Measurements from ENCODE around the gene CCL14. TPM values are rescaled to one million over a fixed set of nuclear protein-coding genes. Genes with fewer than 3 reads are reported as not detected.
"Not testable (repeated sequence)": the region's sequence is repeated elsewhere in the genome, so short reads cannot be mapped to it uniquely, and the experiment has no call there.

The CCL14 gene
- total RNA-seq, 4 donors from 2014 or later: 14.4 to 62.6 (median 25.8) TPM

DNA sequence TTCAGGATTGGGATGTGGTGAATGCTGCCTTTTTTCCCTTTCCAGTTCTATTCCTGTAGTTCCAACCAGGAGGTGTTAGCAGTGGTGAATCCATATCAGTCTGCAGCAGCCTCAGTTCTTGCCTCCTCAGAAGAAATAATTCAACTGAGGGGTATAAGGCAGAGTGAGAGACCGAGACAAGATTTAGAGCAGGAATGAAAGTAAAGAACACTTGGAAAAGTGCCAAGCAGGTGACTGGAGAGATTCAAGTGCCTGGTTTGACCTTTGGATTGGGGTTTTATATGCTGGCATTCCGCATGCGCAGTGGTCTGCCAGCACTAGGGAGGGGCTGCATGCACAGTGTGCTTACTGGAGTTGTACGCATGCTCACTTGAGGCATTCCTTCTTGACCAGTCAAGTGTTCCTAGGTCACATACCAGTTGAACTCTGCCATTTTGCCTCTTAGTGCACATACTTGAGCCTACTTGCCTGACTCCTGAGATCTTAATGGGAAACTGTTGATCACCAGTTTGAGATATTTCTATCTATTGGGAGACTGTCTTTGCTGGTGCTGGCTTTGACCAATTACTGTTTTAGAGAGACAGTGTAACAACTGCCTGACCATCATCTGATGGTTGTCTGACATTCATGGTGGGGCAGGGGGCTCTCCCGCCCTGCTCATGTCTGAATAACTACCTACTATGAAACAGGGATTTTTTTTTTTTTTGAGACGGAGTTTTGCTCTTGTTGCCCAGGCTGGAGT is 15.5 kb upstream of the CCL14 start:
- Histone ChIP-seq H3K36me3 (no peaks in the 10 kb centered on the region), H3K27me3 (no peaks in the 10 kb centered on the region), H3K4me3 (no peak overlapping the region), H3K9me3 (no peaks in the 10 kb centered on the region), H3K4me1 (no peaks in the 10 kb centered on the region), H3K27ac (no peak overlapping the region)
- WGBS, 2 donors: 46 to 68% methylated on average over 6 of the region's 6 CpGs
- no peak for DNase-seq (ENCODE audit: low spot score in 2 of 2)
- TF ChIP-seq POLR2A (IDR thresholded peaks at IDR 0.05): no peak
- TF ChIP-seq, protein P1, sequence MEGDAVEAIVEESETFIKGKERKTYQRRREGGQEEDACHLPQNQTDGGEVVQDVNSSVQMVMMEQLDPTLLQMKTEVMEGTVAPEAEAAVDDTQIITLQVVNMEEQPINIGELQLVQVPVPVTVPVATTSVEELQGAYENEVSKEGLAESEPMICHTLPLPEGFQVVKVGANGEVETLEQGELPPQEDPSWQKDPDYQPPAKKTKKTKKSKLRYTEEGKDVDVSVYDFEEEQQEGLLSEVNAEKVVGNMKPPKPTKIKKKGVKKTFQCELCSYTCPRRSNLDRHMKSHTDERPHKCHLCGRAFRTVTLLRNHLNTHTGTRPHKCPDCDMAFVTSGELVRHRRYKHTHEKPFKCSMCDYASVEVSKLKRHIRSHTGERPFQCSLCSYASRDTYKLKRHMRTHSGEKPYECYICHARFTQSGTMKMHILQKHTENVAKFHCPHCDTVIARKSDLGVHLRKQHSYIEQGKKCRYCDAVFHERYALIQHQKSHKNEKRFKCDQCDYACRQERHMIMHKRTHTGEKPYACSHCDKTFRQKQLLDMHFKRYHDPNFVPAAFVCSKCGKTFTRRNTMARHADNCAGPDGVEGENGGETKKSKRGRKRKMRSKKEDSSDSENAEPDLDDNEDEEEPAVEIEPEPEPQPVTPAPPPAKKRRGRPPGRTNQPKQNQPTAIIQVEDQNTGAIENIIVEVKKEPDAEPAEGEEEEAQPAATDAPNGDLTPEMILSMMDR (IDR thresholded peaks at IDR 0.05): no peak
- TF ChIP-seq EP300 (IDR thresholded peaks at IDR 0.05): no peak

DNA sequence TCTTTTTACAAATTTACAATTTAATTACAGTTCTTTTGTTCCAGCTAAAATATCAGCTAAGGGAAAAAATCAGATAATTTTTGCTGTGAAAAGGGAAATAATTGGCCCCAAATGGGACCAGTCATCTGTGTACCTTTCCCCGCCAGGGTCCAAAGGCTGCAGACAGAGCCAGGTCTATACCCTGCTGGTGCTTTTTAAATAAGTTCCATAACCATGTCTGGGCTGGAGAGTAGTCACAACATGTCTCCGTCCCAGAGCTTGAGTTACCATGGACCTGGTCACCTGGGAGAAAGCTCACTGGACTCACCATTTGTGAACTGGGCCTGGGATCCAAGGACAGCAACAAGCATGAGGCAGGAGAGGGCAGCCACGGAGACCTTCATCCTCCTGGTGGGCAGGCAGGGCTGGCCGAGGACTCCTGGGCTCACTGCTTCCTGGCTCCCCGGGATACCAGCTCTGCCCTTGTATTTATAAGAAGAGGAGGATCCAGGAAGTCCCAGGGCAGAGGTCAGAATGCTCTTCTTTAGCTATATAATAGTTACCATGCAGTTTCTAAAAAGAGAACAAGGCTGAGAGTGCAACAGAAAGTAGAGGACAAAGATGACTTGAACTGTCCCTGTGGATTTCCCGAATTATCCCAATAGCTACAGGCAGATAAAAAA is 14.7 kb upstream of the CCL14 start, which contains the start of gene CCL15:
Gene CCL15, minus strand, starts transcription at position 444 of the 662 bp plus-strand sequence. Its CDS starts 61 bp downstream, at position 383.
- Histone ChIP-seq H3K27me3 (no peaks in the 10 kb centered on the region), H3K36me3 (no peaks in the 10 kb centered on the region), H3K27ac (peak within 1 kb of the TSS in 1 of 4 donors; percentile 26), H3K4me3 (no peak within 1 kb of the TSS), H3K4me1 (no peaks in the 10 kb centered on the region), H3K9me3 (no peaks in the 10 kb centered on the region)
- WGBS, 2 donors: 54 to 55% methylated on average over 6 of the region's 6 CpGs
- DNase-seq (ENCODE audit: low spot score in 2 of 2): no peak
- TF ChIP-seq, protein P1 (IDR thresholded peaks at IDR 0.05): no peak
- TF ChIP-seq POLR2A (IDR thresholded peaks at IDR 0.05) (no peak), EP300 (IDR thresholded peaks at IDR 0.05) (no peak)

DNA sequence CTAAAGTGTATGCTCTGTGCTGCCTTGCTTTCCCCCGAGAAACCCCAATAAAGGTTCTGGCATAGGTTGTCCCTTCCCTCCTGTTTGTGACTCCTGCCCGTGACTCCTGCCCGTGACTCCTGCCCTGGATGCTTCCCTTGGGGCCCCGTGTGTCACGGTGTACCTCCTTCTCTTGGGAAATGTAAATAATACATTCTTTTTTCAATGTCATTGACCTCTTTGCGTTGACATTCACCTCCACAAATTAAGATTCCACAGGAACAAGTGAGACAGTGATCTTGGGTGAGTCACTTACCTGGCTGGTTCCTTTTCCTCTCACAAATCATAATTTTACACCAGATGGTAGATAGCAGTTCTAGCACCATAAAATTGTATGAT is 14.2 kb upstream of the CCL14 start:
- TF ChIP-seq EP300 (IDR thresholded peaks at IDR 0.05) (no peak), POLR2A (IDR thresholded peaks at IDR 0.05) (no peak)
- TF ChIP-seq, protein P1 (IDR thresholded peaks at IDR 0.05): no peak
- Histone ChIP-seq H3K27me3 (no peaks in the 10 kb centered on the region), H3K27ac (peak overlapping the region in 1 of 4 donors; percentile 26), H3K9me3 (no peaks in the 10 kb centered on the region), H3K4me1 (no peaks in the 10 kb centered on the region), H3K36me3 (no peaks in the 10 kb centered on the region), H3K4me3 (no peak overlapping the region)
- 69 to 71% methylated on average over 6 of the region's 6 CpGs for whole genome bisulfite sequencing, 2 donors
- DNase-seq (ENCODE audit: low spot score in 2 of 2): no peak

DNA sequence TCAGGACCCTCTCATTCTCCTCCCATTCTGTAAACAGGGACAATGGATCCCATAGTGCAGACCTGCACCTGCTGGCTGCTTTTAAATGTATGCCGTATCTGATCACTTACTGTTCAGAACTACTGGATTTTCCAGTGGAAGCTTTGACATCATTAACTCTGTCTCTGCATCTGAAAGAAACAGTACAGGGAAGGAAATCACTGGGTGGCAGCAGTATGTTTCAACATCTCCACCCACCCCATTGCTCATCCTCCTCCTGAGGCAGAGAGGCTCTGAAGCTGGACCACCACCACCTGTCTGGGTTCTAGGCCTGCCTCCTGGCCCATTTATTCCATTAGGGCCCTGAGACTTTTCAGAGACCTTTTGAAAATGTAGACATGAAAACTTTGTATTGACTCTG is 12.2 kb upstream of the CCL14 start:
- Histone ChIP-seq H3K9me3 (peaks cover 0 to 5% (median 0%) of the 10 kb centered on the region in 4 donors), H3K27ac (no peak overlapping the region), H3K4me3 (no peak overlapping the region), H3K27me3 (no peaks in the 10 kb centered on the region), H3K4me1 (no peaks in the 10 kb centered on the region), H3K36me3 (no peaks in the 10 kb centered on the region)
- 78 to 83% methylated on average over 1 of the region's 1 CpG for WGBS, 2 donors
- DNase-seq (ENCODE audit: low spot score in 2 of 2): no peak
- TF ChIP-seq POLR2A (IDR thresholded peaks at IDR 0.05) (no peak), EP300 (IDR thresholded peaks at IDR 0.05) (no peak)
- TF ChIP-seq, protein P1 (IDR thresholded peaks at IDR 0.05): no peak

DNA sequence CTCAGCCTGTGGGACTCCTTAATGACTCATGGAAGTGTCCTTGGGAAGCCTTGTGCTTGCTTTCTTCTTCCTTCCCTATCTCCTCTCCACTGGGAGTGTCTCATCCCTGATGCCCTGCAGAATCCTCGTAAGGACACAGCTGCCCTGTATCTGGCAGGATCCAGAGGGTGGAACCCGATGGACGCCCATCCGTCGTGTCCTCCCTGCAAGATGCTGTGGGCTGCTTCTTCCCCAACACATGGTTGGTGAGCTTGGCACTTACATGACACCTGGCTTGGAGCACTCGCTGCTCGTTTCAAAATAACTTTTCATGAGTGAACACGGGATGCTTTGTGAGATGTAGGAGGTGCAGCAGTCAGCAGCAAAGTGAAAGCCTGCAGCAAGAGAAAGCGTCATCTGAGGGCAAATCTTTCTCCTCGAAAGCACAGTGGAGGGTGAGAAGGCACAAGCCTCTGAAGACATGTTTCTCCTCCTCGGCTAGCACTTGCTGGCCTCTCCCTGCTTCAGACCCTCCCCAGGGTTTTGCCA is 11.6 kb upstream of the CCL14 start:
- peaks cover 0 to 5% (median 0%) of the 10 kb centered on the region in 4 donors for H3K9me3 ChIP-seq
- H3K27ac ChIP-seq: no peak overlapping the region
- no peak overlapping the region for H3K4me3 ChIP-seq
- H3K27me3 ChIP-seq: no peaks in the 10 kb centered on the region
- 79 to 82% methylated on average over 11 of the region's 11 CpGs for WGBS, 2 donors
- H3K4me1 ChIP-seq: no peaks in the 10 kb centered on the region
- no peak for TF ChIP-seq EP300 (IDR thresholded peaks at IDR 0.05)
- TF ChIP-seq POLR2A (IDR thresholded peaks at IDR 0.05): no peak
- TF ChIP-seq, protein P1 (IDR thresholded peaks at IDR 0.05): no peak
- no peaks in the 10 kb centered on the region for H3K36me3 ChIP-seq
- DNase-seq (ENCODE audit: low spot score in 2 of 2): no peak

DNA sequence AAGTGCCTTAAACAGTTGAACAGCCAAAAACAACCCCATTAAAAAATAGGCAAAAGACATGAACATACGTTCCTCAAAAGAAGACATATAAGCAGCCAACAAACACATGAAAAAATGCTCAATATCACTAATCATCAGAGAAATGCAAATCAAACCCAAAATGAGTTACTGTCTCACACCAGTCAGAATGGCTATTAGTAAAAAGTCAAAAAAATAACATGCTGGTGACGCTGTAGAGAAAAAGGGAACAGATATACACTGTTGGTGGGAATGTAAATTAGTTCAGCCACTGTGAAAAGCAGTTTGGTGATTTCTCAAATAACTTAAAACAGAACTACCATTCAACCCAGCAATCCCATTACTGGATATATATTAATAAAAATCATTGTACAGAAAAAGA is 8.8 kb upstream of the CCL14 start:
- WGBS, 2 donors: 72 to 81% methylated on average over 2 of the region's 2 CpGs
- H3K36me3 ChIP-seq; H3K27ac ChIP-seq; H3K4me3 ChIP-seq; H3K27me3 ChIP-seq; H3K9me3 ChIP-seq; H3K4me1 ChIP-seq; DNase-seq (ENCODE audit: low spot score in 2 of 2): not testable (repeated sequence)
